ENCODE data around the gene CAPNS1.

CAPNS1 gene

DNA sequence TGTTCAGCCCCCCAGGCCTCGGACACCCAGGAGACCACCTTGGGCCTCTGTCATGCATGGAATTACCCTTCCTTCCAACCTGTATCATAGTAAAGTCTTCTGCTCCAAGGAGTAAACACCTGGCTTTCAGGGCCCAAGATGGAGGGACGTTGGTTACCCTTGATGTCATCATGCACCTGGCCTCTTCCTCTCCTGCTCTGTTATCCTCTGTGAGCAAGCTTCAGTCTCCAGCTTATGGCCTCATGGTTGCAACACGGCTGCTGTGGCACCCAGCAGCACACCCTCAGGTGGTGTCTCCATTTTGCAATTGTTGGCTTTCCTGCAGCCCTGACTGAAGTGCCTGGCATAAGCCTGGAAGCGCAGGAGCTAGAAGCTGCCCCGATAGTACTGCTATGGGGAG, 32.9 kb upstream of the CAPNS1 start:
- Histone ChIP-seq H3K4me3 (IDR thresholded peaks at IDR 0.05; ENCODE audit: insufficient read depth, low read depth, low read length) (no peak overlapping the region), H3K4me1 (ENCODE audit: low read depth, poor library complexity, severe bottlenecking) (peaks cover 14% of the 10 kb centered on the region), H3K9ac (no peak overlapping the region), H2AFZ (ENCODE audit: low read depth) (no peak overlapping the region), H3K27ac (no peak overlapping the region), H3K4me2 (no peak overlapping the region), H4K20me1 (ENCODE audit: insufficient read depth) (no peaks in the 10 kb centered on the region), H3K79me2 (ENCODE audit: insufficient read depth, low read depth) (no peaks in the 10 kb centered on the region), H3K27me3 (ENCODE audit: insufficient read depth, low read depth) (no peaks in the 10 kb centered on the region), H3K36me3 (ENCODE audit: insufficient read depth) (no peaks in the 10 kb centered on the region; the same call in 1 of the 2 replicates)
- TF ChIP-seq CTCF (conservative IDR thresholded peaks at IDR 0.05; ENCODE audit: low read depth, low read length), result no peak

GRCh38 chr19:36108684-36109083, 31.2 kb upstream of the CAPNS1 start:
- TF ChIP-seq CTCF (conservative IDR thresholded peaks at IDR 0.05; ENCODE audit: low read depth, low read length), result no peak
- Histone ChIP-seq H3K4me1 (ENCODE audit: low read depth, poor library complexity, severe bottlenecking) (peaks cover 14% of the 10 kb centered on the region), H3K79me2 (ENCODE audit: insufficient read depth, low read depth) (no peaks in the 10 kb centered on the region; the same call in 1 of the 2 replicates), H4K20me1 (ENCODE audit: insufficient read depth) (no peaks in the 10 kb centered on the region), H3K9ac (no peak overlapping the region), H3K4me3 (IDR thresholded peaks at IDR 0.05; ENCODE audit: insufficient read depth, low read depth, low read length) (no peak overlapping the region), H2AFZ (ENCODE audit: low read depth) (no peak overlapping the region), H3K27me3 (ENCODE audit: insufficient read depth, low read depth) (no peaks in the 10 kb centered on the region), H3K4me2 (no peak overlapping the region), H3K36me3 (ENCODE audit: insufficient read depth) (no peaks in the 10 kb centered on the region), H3K27ac (no peak overlapping the region)

DNA sequence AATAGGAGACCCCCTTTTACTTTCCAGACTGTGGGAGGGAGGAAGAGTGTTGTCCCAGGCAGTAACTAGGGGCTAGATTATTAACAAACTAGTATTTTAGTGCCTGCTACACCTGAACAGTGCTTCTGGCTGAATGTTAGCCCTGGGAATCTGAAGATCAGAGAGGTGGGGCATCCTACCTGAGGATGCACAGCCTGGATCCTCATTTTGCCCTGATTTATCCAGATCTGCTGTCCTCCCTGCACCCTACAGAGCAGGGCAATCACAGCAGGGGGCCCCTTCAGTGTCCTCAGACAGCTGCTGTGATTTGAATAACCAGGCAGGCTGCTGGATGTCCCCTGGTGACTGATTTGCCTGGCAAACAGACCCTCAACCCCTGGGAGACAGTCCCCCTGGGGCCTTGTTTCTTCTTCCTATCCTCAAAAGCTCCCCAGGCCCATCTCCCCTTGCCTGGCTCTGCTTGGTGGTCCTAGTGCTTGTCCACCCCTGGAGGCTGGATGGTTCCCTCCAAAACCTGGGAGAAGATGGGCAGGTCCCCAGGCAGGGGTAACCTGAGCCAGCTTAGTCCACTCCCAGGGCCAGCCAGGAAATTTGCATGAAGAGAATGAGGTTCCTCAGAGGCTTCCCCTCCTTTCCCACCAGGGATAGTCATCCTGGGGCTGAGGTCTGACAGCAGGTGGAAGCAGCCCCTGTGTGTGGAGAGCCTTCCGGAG, 29.2 kb upstream of the CAPNS1 start, which contains the start of gene OVOL3:
OVOL3 (plus strand) TSS at position 657 of the 713 bp plus-strand sequence. CDS start 60 bp downstream, outside the sequence.
- Histone ChIP-seq H3K27ac (no peak within 1 kb of the TSS), H3K4me3 (IDR thresholded peaks at IDR 0.05; ENCODE audit: insufficient read depth, low read depth, low read length) (no peak within 1 kb of the TSS), H3K4me2 (no peak within 1 kb of the TSS), H3K36me3 (ENCODE audit: insufficient read depth) (no peaks in the 10 kb centered on the region), H3K79me2 (ENCODE audit: insufficient read depth, low read depth) (no peaks in the 10 kb centered on the region; the same call in 1 of the 2 replicates), H3K9ac (no peak within 1 kb of the TSS), H3K27me3 (ENCODE audit: insufficient read depth, low read depth) (no peaks in the 10 kb centered on the region), H4K20me1 (ENCODE audit: insufficient read depth) (no peaks in the 10 kb centered on the region), H3K4me1 (ENCODE audit: low read depth, poor library complexity, severe bottlenecking) (peaks cover 11% of the 10 kb centered on the region), H2AFZ (ENCODE audit: low read depth) (no peak within 1 kb of the TSS)
- no peak for TF ChIP-seq CTCF (conservative IDR thresholded peaks at IDR 0.05; ENCODE audit: low read depth, low read length)

- Histone ChIP-seq H3K9ac (no peak overlapping the region), H3K79me2 (ENCODE audit: insufficient read depth, low read depth) (no peaks in the 10 kb centered on the region; the same call in 1 of the 2 replicates), H3K27ac (no peak overlapping the region), H3K27me3 (ENCODE audit: insufficient read depth, low read depth) (no peaks in the 10 kb centered on the region), H2AFZ (ENCODE audit: low read depth) (no peak overlapping the region), H4K20me1 (ENCODE audit: insufficient read depth) (no peaks in the 10 kb centered on the region), H3K4me2 (no peak overlapping the region), H3K4me1 (ENCODE audit: low read depth, poor library complexity, severe bottlenecking) (peaks cover 8% of the 10 kb centered on the region), H3K36me3 (ENCODE audit: insufficient read depth) (no peaks in the 10 kb centered on the region), H3K4me3 (IDR thresholded peaks at IDR 0.05; ENCODE audit: insufficient read depth, low read depth, low read length) (no peak overlapping the region)
- TF ChIP-seq CTCF (conservative IDR thresholded peaks at IDR 0.05; ENCODE audit: low read depth, low read length), result no peak
These were observed 28.7 kb upstream of the CAPNS1 start for GRCh38 chr19:36111200-36111539.

Data from KMS-11 (cell line).